Stimulated activated CD4-positive, alpha-beta T cell treated with anti-CD3 and anti-CD28 coated beads, Interleukin-2, amount 100 ng/mL, for 48 hours (primary cell): ENCODE results near the gene CD19.
"Not testable (repeated sequence)": the region's sequence is repeated elsewhere in the genome, so short reads cannot be mapped to it uniquely, and the experiment has no call there.

Source experiments
- DNase-seq, 2 donors: peaks; one replicate each; pipeline ENCODE4 v3.0.0-alpha.2; 2020

The CD19 gene

DNA sequence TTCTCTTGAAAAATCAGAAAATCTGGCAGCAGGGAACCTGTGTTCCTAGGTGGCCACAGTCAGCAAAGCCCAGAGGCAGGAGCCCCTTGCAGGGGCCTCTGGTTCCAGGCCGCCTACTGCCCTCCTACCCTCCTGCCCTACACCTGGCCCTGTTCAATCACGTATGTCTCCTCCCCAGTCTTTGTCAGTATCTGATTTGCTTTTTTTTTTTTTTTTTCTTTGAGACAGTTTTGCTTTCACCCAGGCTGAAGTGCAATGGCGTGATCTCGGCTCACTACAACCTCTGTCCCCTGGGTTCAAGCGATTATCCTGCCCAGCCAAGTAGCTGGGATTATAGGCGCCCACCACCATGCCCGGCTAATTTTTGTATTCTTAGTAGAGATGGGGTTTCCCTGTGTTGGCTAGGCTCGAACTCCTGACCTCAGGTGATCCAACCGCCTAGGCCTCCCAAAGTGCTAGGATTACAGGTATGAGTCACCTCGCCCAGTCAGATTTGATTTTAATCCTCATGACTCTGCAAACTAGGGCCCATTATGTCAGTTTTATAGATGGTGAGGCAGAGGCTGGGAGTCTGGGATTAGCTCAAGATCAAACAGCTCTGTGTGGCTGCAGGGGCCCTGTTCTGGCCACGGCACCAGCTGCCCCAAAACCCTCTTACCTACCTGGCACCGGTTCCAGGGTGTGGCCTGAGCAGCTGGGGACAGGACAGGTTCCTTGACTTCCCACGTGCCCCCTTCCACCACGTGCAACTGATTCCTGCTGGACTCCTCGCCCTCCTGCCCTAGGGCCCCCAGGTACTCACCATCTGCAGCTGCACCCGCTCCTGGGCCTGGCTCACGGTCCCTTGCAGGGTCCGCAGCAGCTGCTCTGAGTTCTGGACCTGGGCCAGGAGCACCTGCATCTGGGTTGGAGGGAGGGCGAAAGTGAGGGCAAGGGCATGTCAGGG lies 21.4 kb upstream of the CD19 start:
- DNase-seq, result no peak

DNA sequence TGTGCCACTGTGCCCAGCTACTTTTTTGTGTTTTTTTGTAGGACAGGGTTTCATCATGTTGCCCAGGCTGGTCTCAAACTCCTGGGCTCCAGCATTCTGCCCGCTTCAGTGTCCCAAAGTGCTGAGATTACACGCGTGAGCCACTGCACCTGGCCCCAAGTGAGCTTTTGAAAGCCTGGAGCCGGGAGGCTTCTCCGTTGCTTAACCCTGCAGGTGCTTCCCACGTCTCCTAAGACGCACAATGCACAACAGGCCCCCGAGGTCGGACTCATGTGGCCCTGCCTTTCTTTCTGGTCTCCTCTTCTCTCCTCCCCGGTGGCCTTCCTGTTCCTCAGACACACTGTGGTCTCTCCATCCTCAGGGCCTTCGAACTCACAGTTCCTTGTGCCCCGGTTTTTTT lies 19.2 kb upstream of the CD19 start:
- no peak for DNase-seq

- DNase-seq, result no peak
These were observed 17.6 kb upstream of the CD19 start for GRCh38 chr16:28913946-28914724.

DNA sequence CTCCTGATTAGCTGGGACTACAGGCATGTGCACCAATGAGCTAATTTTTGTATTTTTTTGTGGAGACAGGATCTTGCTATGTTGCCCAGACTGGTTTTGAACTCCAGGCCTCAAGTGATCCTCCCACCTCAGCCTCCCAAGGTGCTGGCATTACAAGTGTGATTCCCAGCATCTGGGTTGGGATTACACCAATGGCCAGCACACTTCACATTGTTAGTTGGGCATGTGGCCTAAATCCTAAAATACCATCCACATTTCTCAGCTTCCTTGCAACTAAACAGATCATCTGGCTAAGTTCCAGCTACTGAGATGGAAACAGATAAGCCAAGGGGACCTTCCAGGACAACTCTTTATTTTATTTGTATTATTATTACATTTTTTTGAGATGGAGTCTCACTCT lies 16.6 kb upstream of the CD19 start:
- no peak for DNase-seq

GRCh38 chr16:28917095-28917494 lies 14.7 kb upstream of the CD19 start:
- DNase-seq, result no peak

GRCh38 chr16:28918698-28919097 lies 13.1 kb upstream of the CD19 start:
- DNase-seq, result no peak

DNA sequence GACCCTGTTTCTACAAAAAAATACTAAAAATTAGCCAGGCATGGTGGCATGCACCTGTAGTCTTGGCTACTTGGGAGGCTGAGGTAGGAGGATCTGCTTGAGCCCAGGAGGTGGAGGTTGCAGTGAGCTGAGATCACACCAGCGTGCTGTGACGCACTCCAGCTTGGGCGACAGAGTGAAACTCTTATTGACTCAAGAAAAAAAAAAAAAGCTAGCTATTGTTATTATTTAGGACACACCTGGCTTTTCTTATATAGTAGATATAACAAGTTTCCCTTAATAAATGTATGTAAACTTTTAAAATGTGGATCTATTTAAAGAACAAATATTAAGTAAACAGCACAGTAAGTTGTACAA lies 8.6 kb upstream of the CD19 start:
- DNase-seq, result no peak

- DNase-seq, result no peak
These were observed 7.9 kb upstream of the CD19 start for GRCh38 chr16:28923652-28924398.

- DNase-seq, result no peak
These were observed 7.4 kb upstream of the CD19 start for GRCh38 chr16:28924399-28924761.

GRCh38 chr16:28924762-28925385 lies 6.9 kb upstream of the CD19 start, which contains the start of gene RABEP2:
TSS of gene RABEP2 (minus strand) at chr16:28925238. CDS start at chr16:28925163, 75 bp downstream.
- peak; percentile 99 to 100 for DNase-seq

DNA sequence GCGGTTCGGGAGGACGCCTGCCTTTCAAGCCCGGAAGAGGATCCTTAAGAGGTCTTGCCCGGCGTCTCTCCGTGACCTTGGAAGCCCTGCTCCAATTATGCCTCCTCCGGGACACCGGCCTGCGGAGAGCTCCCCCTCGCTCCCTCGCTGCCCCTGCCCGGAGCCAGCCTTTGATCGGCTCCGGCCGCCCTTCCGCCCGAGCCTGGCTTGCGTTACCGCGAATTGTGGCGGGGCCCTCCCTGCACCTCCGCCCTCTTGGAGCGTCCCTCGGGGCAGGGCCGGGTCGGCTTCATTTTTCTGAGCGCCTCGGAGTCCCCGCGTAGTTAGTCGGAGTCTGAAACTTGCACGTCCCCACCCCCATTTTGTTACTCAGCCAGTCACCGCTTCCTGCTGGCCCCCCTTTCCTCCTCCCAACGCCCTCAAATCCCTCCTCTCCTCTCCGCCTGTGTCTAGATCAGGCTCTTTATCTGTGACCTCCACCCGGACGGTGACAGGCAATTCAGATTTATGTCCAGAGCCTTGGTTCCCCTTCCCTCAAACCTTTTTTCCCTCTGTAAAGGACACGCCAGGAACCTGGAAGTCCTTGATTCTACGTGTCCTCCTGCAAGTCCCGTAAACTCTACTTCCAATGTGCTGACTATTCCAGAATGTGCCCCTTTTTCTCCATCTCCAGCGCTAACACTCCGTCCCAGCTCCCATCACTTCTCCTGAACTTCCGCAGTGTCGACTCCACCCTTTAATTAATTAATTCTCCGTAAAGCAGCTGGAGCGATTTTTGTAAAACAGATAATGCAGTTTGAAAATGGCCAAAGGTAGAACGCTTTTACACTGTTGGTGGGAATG lies 6.2 kb upstream of the CD19 start:
- peak; percentile 69 to 71 for DNase-seq

- DNase-seq, result not testable (repeated sequence)
These were observed 5.5 kb upstream of the CD19 start for GRCh38 chr16:28926284-28926683.

DNA sequence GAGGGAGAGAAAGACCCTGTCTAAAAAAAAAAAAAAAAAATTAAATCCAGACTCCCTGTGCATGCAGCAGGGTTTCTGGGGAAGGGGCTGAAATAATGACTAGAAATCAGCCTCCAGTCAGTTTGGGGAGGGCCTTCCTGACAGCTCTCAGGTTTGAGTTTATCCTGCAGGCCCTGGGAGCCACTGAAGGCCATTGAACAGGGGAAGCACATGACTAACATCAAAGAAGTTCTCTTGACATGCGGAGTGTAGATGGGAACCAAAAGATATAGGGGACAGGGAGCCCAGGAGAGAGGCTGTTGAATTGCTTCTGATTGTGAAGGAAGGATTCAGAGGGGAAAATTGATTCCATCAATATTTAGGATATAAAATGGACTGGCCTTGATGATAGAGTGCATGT lies 4.0 kb upstream of the CD19 start:
- DNase-seq, result no peak

GRCh38 chr16:28930203-28930602 lies 1.6 kb upstream of the CD19 start:
- no peak for DNase-seq

GRCh38 chr16:28930652-28931051 lies 1.1 kb upstream of the CD19 start:
- DNase-seq, result no peak

DNA sequence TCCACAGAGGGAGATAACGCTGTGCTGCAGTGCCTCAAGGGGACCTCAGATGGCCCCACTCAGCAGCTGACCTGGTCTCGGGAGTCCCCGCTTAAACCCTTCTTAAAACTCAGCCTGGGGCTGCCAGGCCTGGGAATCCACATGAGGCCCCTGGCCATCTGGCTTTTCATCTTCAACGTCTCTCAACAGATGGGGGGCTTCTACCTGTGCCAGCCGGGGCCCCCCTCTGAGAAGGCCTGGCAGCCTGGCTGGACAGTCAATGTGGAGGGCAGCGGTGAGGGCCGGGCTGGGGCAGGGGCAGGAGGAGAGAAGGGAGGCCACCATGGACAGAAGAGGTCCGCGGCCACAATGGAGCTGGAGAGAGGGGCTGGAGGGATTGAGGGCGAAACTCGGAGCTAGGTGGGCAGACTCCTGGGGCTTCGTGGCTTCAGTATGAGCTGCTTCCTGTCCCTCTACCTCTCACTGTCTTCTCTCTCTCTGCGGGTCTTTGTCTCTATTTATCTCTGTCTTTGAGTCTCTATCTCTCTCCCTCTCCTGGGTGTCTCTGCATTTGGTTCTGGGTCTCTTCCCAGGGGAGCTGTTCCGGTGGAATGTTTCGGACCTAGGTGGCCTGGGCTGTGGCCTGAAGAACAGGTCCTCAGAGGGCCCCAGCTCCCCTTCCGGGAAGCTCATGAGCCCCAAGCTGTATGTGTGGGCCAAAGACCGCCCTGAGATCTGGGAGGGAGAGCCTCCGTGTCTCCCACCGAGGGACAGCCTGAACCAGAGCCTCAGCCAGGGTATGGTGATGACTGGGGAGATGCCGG lies 769 bp downstream of the CD19 start:
- no peak for DNase-seq

GRCh38 chr16:28933171-28933570 lies 1.4 kb downstream of the CD19 start:
- DNase-seq, result no peak

- DNase-seq, result no peak
These were observed 3.6 kb downstream of the CD19 start for GRCh38 chr16:28935346-28935745.

DNA sequence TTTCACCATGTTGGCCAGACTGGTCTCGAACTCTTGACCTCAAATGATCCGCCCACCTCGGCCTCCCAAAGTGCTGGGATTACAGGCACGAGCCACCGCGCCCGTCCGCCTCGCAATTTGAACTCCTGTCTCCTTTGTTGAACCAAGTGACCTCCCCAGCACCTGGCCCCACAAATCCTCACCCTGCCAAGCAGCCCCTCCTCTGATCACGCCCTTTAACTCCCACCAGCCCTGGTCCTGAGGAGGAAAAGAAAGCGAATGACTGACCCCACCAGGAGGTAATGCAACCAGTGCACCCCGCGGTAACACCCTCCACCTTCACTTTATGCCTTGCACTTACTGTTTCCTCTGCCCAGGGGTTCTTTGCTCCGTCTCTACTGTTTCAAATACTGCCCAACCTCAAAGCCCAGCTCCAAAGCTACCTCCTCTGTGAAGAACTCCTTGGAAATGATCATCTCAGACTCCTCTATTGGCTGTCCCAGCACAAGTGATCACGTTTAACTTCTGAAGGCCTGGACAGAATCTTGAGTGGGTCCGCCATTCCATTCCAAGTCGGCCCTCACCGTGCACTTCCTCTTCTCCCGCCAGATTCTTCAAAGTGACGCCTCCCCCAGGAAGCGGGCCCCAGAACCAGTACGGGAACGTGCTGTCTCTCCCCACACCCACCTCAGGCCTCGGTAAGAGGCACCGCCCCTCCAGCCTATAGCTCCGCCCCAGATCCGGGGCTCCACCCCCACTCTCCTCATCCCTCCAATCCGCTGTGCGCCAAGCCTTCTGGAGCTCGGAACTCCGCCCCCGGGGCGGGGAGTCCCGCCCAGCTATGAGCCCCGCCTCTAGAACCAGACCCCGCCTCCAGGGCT lies 4.4 kb downstream of the CD19 start:
- peak; percentile 78 to 90 for DNase-seq

GRCh38 chr16:28936784-28937155 lies 5.0 kb downstream of the CD19 start:
- DNase-seq, result no peak
